ENCODE data around the gene SNRNP200.

Gene SNRNP200

GRCh38 chr2:96341641-96342040, 36.3 kb upstream of the SNRNP200 start:
- no peak for TF ChIP-seq TSHZ2 (CRISPR knock-in tag; IDR thresholded peaks at IDR 0.05)
- TF ChIP-seq CREB5 (CRISPR knock-in tag; IDR thresholded peaks at IDR 0.05; ENCODE audit: low read depth), result no peak
- no peak for TF ChIP-seq PATZ1 (CRISPR knock-in tag; IDR thresholded peaks at IDR 0.05; ENCODE audit: borderline replicate concordance)
- no peak for TF ChIP-seq RARB (CRISPR knock-in tag; IDR thresholded peaks at IDR 0.05)
- no peak for TF ChIP-seq ZC3H10 (CRISPR knock-in tag; IDR thresholded peaks at IDR 0.05)
- no peak for TF ChIP-seq SNAI2 (CRISPR knock-in tag; IDR thresholded peaks at IDR 0.05)
- no peak for TF ChIP-seq ZNF565 (CRISPR knock-in tag; conservative IDR thresholded peaks at IDR 0.05; ENCODE audit: low read depth)
- TF ChIP-seq ZNF8 (CRISPR knock-in tag; IDR thresholded peaks at IDR 0.05), result no peak
- TF ChIP-seq ZNF70 (CRISPR knock-in tag; IDR thresholded peaks at IDR 0.05), result no peak
- no peak for TF ChIP-seq CSRNP3 (CRISPR knock-in tag; IDR thresholded peaks at IDR 0.05)
- TF ChIP-seq ZFP3 (CRISPR knock-in tag; IDR thresholded peaks at IDR 0.05), result no peak
- no peak for TF ChIP-seq TOX (CRISPR knock-in tag; IDR thresholded peaks at IDR 0.05; ENCODE audit: borderline replicate concordance)
- no peak for TF ChIP-seq ESRRG (CRISPR knock-in tag; IDR thresholded peaks at IDR 0.05)
- ATAC-seq, result no peak

GRCh38 chr2:96340493-96341414, 35.4 kb upstream of the SNRNP200 start:
- no peak for ATAC-seq
- no peak for TF ChIP-seq BACH2 (CRISPR knock-in tag; IDR thresholded peaks at IDR 0.05; ENCODE audit: borderline replicate concordance)
- no peak for TF ChIP-seq SNAI2 (CRISPR knock-in tag; IDR thresholded peaks at IDR 0.05)
- no peak for TF ChIP-seq CSRNP3 (CRISPR knock-in tag; IDR thresholded peaks at IDR 0.05)
- no peak for TF ChIP-seq TCF4 (CRISPR knock-in tag; IDR thresholded peaks at IDR 0.05; ENCODE audit: borderline replicate concordance)
- no peak for TF ChIP-seq ZC3H10 (CRISPR knock-in tag; IDR thresholded peaks at IDR 0.05)
- no peak for TF ChIP-seq RARB (CRISPR knock-in tag; IDR thresholded peaks at IDR 0.05)
- TF ChIP-seq PATZ1 (CRISPR knock-in tag; IDR thresholded peaks at IDR 0.05; ENCODE audit: borderline replicate concordance), result no peak
- no peak for TF ChIP-seq PPARA (CRISPR knock-in tag; IDR thresholded peaks at IDR 0.05; ENCODE audit: borderline replicate concordance)
- no peak for TF ChIP-seq ZNF565 (CRISPR knock-in tag; conservative IDR thresholded peaks at IDR 0.05; ENCODE audit: low read depth)
- no peak for TF ChIP-seq OSR1 (CRISPR knock-in tag; IDR thresholded peaks at IDR 0.05)
- no peak for TF ChIP-seq ZFP3 (CRISPR knock-in tag; IDR thresholded peaks at IDR 0.05)
- TF ChIP-seq TSHZ2 (CRISPR knock-in tag; IDR thresholded peaks at IDR 0.05), result no peak
- no peak for TF ChIP-seq GLIS3 (CRISPR knock-in tag; IDR thresholded peaks at IDR 0.05)
- no peak for TF ChIP-seq TOX (CRISPR knock-in tag; IDR thresholded peaks at IDR 0.05; ENCODE audit: borderline replicate concordance)
- no peak for TF ChIP-seq ESRRG (CRISPR knock-in tag; IDR thresholded peaks at IDR 0.05)
- TF ChIP-seq CREB5 (CRISPR knock-in tag; IDR thresholded peaks at IDR 0.05; ENCODE audit: low read depth), result no peak
- TF ChIP-seq ZFP30 (CRISPR knock-in tag; IDR thresholded peaks at IDR 0.05), result no peak
- TF ChIP-seq ZNF8 (CRISPR knock-in tag; IDR thresholded peaks at IDR 0.05), result no peak

Data from SK-N-SH treated with all-trans-retinoic acid at 6 μM for 48 hours (cell line).